T-cell (primary cell): Measurements from ENCODE around the gene HTR3D. TPM values are rescaled to one million over a fixed set of nuclear protein-coding genes. Genes with fewer than 3 reads are reported as not detected.

Experiments
- ATAC-seq, 4 experiments: fragments of 200-7000 bp in 3 of 4; fragments of 150-1000 bp in 1 of 4; cut with Tn5 transposase; replicated peaks in 1 of 4; 1 replicate in 3 of 4; 2 replicates in 1 of 4; pipeline ENCODE4 v1.10.0; 2021; ENCODE audit warnings: moderate library complexity in 3 of 4, mild to moderate bottlenecking in 2 of 4, moderate number of reproducible peaks in 1 of 4
- CTCF ChIA-PET, 2 donors: fragments of 300-600 bp; sonication (Branson Sonifier 250); formaldehyde crosslinking; loops; one replicate each; lab custom pipeline; 2022; ENCODE audit warnings: antibody characterized with exemption in 2 of 2; lab: Charles Lee
- POLR2A ChIA-PET, 2 donors: fragments of 300-600 bp; sonication (Branson Sonifier 250); formaldehyde crosslinking; loops; one replicate each; lab custom pipeline; 2022; ENCODE audit warnings: antibody characterized with exemption in 2 of 2; lab: Charles Lee
- DNase-seq, 35 experiments: peaks; one replicate each; pipeline versions ENCODE4 v3.0.0 to v3.0.0-alpha.2; 2013 to 2023
- H3K27ac ChIP-seq: one replicate; pipeline ENCODE4 v1.5.1; 2013; ENCODE audit warnings: low read length
- H3K27me3 ChIP-seq, 2 experiments: replicated peaks in 1 of 2; 1 replicate in 1 of 2; 2 replicates in 1 of 2; pipeline versions ENCODE4 v1.6.1 to v1.7.0; 2013; ENCODE audit warnings: low read length in 1 of 2, mixed read lengths in 1 of 2; ENCODE audit not compliant: control insufficient read depth in 2 of 2, insufficient read depth in 2 of 2; ENCODE audit errors: extremely low read depth in 1 of 2
- H3K36me3 ChIP-seq, 2 donors: 1 replicate in 1 of 2; 2 replicates in 1 of 2; pipeline versions ENCODE4 v1.6.1 to v1.7.0; 2013; ENCODE audit warnings: low read length in 1 of 2; ENCODE audit not compliant: control insufficient read depth in 2 of 2, insufficient read depth in 1 of 2; ENCODE audit errors: extremely low read depth in 1 of 2
- H3K4me1 ChIP-seq, 2 experiments: 1 replicate in 1 of 2; 2 replicates in 1 of 2; pipeline versions ENCODE4 v1.6.1 to v1.7.0; 2013; ENCODE audit warnings: low read length in 2 of 2, mixed read lengths in 1 of 2; ENCODE audit not compliant: insufficient read depth in 2 of 2, control insufficient read depth in 1 of 2; ENCODE audit errors: extremely low read depth in 1 of 2
- H3K4me3 ChIP-seq, 2 donors: 1 replicate in 1 of 2; 2 replicates in 1 of 2; pipeline versions ENCODE4 v1.5.1 to v1.7.0; 2013; ENCODE audit warnings: mild to moderate bottlenecking in 2 of 2, low read length in 1 of 2, moderate library complexity in 1 of 2; ENCODE audit not compliant: control insufficient read depth in 1 of 2; ENCODE audit errors: extremely low read depth in 1 of 2
- H3K9me3 ChIP-seq: 2 replicates; pipeline ENCODE4 v1.7.0; 2013
- H3K27ac Mint-ChIP-seq, 2 donors: one replicate each; pipeline ENCODE4 v1.8.0; 2020 to 2021; ENCODE audit warnings: mild to moderate bottlenecking in 2 of 2, mixed read lengths in 2 of 2
- H3K27me3 Mint-ChIP-seq, 2 donors: one replicate each; pipeline ENCODE4 v1.8.0; 2021 to 2022; ENCODE audit warnings: mixed read lengths in 2 of 2
- H3K36me3 Mint-ChIP-seq: one replicate; pipeline ENCODE4 v1.8.0; 2021; ENCODE audit warnings: mixed read lengths
- H3K4me1 Mint-ChIP-seq, 3 donors: one replicate each; pipeline ENCODE4 v1.8.0; 2020 to 2022; ENCODE audit warnings: mixed read lengths in 3 of 3, mild to moderate bottlenecking in 1 of 3
- H3K4me3 Mint-ChIP-seq, 3 donors: one replicate each; pipeline ENCODE4 v1.8.0; 2020 to 2022; ENCODE audit warnings: mild to moderate bottlenecking in 3 of 3, mixed read lengths in 3 of 3, moderate library complexity in 3 of 3
- H3K9me3 Mint-ChIP-seq, 3 donors: one replicate each; pipeline ENCODE4 v1.8.0; 2020 to 2022; ENCODE audit warnings: mixed read lengths in 3 of 3
- WGBS: methylation state at CpG from one replicate; pipeline ENCODE4 v1.1.5; 2013; ENCODE audit warnings: missing lambda C conversion rate; ENCODE audit not compliant: insufficient coverage; 5-methylcytosine and 5-hydroxymethylcytosine counted together
- total RNA-seq, 35 experiments: library from RNA in 6 of 35; stranded (reverse) in 6 of 35; fragments of 120-200 nt in 1 of 35; gene quantifications; one replicate each; pipeline versions ENCODE4 v1.2.1 to v1.2.4 and lab custom pipeline; 2013 to 2026

The HTR3D gene
- total RNA-seq (not detected), total RNA-seq (lab: John Stamatoyannopoulos, UW) (0 reads per million in 29 experiments)
- not detected for total RNA-seq (2013)

- H3K27ac ChIP-seq: no peak within 1 kb of the TSS
- 60% methylated on average over 1 of the region's 4 CpGs for WGBS
- H3K27me3 ChIP-seq: peaks cover 0 to 6% of the 10 kb centered on the region in 2 experiments
- H3K36me3 ChIP-seq: no peaks in the 10 kb centered on the region
- ATAC-seq: no peak
- peaks cover 7 to 14% of the 10 kb centered on the region in 2 donors for H3K27me3 Mint-ChIP-seq
- ChIA-PET CTCF (no interaction called here), POLR2A (no interaction called here)
- no peak for DNase-seq
- H3K4me3 Mint-ChIP-seq: no peak within 1 kb of the TSS
- H3K4me1 ChIP-seq: no peaks in the 10 kb centered on the region
- H3K9me3 ChIP-seq: no peaks in the 10 kb centered on the region
- no peaks in the 10 kb centered on the region for H3K9me3 Mint-ChIP-seq
- H3K4me3 ChIP-seq: no peak within 1 kb of the TSS
- no peak within 1 kb of the TSS for H3K27ac Mint-ChIP-seq
- no peaks in the 10 kb centered on the region for H3K4me1 Mint-ChIP-seq
- no peaks in the 10 kb centered on the region for H3K36me3 Mint-ChIP-seq
These were observed at the start of gene HTR3D for GRCh38 chr3:184031187-184031792. HTR3D (plus strand) TSS chr3:184031742; CDS start chr3:184031742, 0 bp downstream.

- no peaks in the 10 kb centered on the region for H3K27me3 ChIP-seq
- Mint-ChIP-seq H3K27ac (no peak overlapping the region), H3K4me3 (no peak overlapping the region), H3K4me1 (no peaks in the 10 kb centered on the region), H3K36me3 (peaks cover 66% of the 10 kb centered on the region), H3K9me3 (no peaks in the 10 kb centered on the region), H3K27me3 (no peaks in the 10 kb centered on the region)
- WGBS: 100% methylated on average over 1 of the region's 6 CpGs
- H3K9me3 ChIP-seq: no peaks in the 10 kb centered on the region
- CTCF ChIA-PET: interaction anchor here in 1 of 2 donors (0.6 kb wide), 1 partner anchor 122 kb away, joined by 4 read pairs; no protein-coding TSS in a partner anchor
- ATAC-seq (no peak), DNase-seq (no peak)
- no peak overlapping the region for H3K4me3 ChIP-seq
- peaks cover 0 to 2% of the 10 kb centered on the region in 2 experiments for H3K4me1 ChIP-seq
- H3K36me3 ChIP-seq: peaks cover 8 to 39% of the 10 kb centered on the region in 2 donors
- POLR2A ChIA-PET: interaction anchor here in 1 of 2 donors (0.6 kb wide), 1 partner anchor 215 kb away, joined by 3 read pairs; no protein-coding TSS in a partner anchor
- H3K27ac ChIP-seq: no peak overlapping the region
These were observed 49.4 kb upstream of the HTR3D start for GRCh38 chr3:183981990-183982644.

GRCh38 chr3:183984127-183984740, 47.3 kb upstream of the HTR3D start:
- no peak overlapping the region for H3K27ac ChIP-seq
- WGBS: 74% methylated on average over 4 of the region's 4 CpGs
- Mint-ChIP-seq H3K4me1 (no peaks in the 10 kb centered on the region), H3K27me3 (no peaks in the 10 kb centered on the region), H3K9me3 (no peaks in the 10 kb centered on the region), H3K36me3 (peaks cover 74% of the 10 kb centered on the region), H3K27ac (no peak overlapping the region), H3K4me3 (no peak overlapping the region)
- H3K27me3 ChIP-seq: no peaks in the 10 kb centered on the region
- ChIA-PET POLR2A (no interaction called here), CTCF (no interaction called here)
- DNase-seq (no peak), ATAC-seq (no peak)
- no peak overlapping the region for H3K4me3 ChIP-seq
- peaks cover 0 to 2% of the 10 kb centered on the region in 2 experiments for H3K4me1 ChIP-seq
- peaks cover 11 to 52% of the 10 kb centered on the region in 2 donors for H3K36me3 ChIP-seq
- no peaks in the 10 kb centered on the region for H3K9me3 ChIP-seq

GRCh38 chr3:183984749-183985729, 46.5 kb upstream of the HTR3D start:
- Histone ChIP-seq H3K9me3 (no peaks in the 10 kb centered on the region), H3K27me3 (no peaks in the 10 kb centered on the region), H3K27ac (no peak overlapping the region), H3K4me3 (no peak overlapping the region), H3K4me1 (peaks cover 0 to 2% of the 10 kb centered on the region in 2 experiments), H3K36me3 (peaks cover 11 to 52% of the 10 kb centered on the region in 2 donors)
- H3K4me1 Mint-ChIP-seq: no peaks in the 10 kb centered on the region
- CTCF ChIA-PET: no interaction called here
- H3K27ac Mint-ChIP-seq: no peak overlapping the region
- H3K27me3 Mint-ChIP-seq: no peaks in the 10 kb centered on the region
- POLR2A ChIA-PET: interaction anchor here in 1 of 2 donors (0.5 kb wide), 1 partner anchor 666 kb away, joined by 3 read pairs; no protein-coding TSS in a partner anchor
- H3K9me3 Mint-ChIP-seq: no peaks in the 10 kb centered on the region
- no peak for ATAC-seq
- no peak overlapping the region for H3K4me3 Mint-ChIP-seq
- 97% methylated on average over 6 of the region's 11 CpGs for WGBS
- DNase-seq: no peak
- peaks cover 74% of the 10 kb centered on the region for H3K36me3 Mint-ChIP-seq

- POLR2A ChIA-PET: no interaction called here
- CTCF ChIA-PET: no interaction called here
These were observed 44.4 kb upstream of the HTR3D start for GRCh38 chr3:183987000-183987600.

More at GRCh38 chr3:183987000-183987600, 44.4 kb upstream of the HTR3D start:
- no peak overlapping the region for H3K4me3 Mint-ChIP-seq
- H3K27ac ChIP-seq: no peak overlapping the region
- H3K4me3 ChIP-seq: no peak overlapping the region
- H3K36me3 ChIP-seq: peaks cover 6 to 46% of the 10 kb centered on the region in 2 donors
- H3K9me3 Mint-ChIP-seq: no peaks in the 10 kb centered on the region
- no peaks in the 10 kb centered on the region for H3K4me1 Mint-ChIP-seq
- ATAC-seq (no peak), DNase-seq (no peak)
- H3K27me3 Mint-ChIP-seq: no peaks in the 10 kb centered on the region
- no peaks in the 10 kb centered on the region for H3K27me3 ChIP-seq
- WGBS: 36% methylated on average over 8 of the region's 11 CpGs
- H3K36me3 Mint-ChIP-seq: peaks cover 64% of the 10 kb centered on the region
- H3K9me3 ChIP-seq: no peaks in the 10 kb centered on the region
- peaks cover 0 to 2% of the 10 kb centered on the region in 2 experiments for H3K4me1 ChIP-seq
- no peak overlapping the region for H3K27ac Mint-ChIP-seq
